ENCODE results near the gene NPPC.

NPPC gene

GRCh38 chr2:231891514-231891905 is 34.7 kb downstream of the NPPC start:
- no CpG with 5 or more reads among the region's 11 CpGs for WGBS (ENCODE audit: extremely low coverage, insufficient coverage, insufficient read length)
- Histone ChIP-seq H2BK120ac (ENCODE audit: insufficient read depth, low read length, poor library complexity) (no peak overlapping the region), H2AK5ac (ENCODE audit: low read length) (no peak overlapping the region), H2BK12ac (ENCODE audit: low read length) (no peak overlapping the region), H4K12ac (ENCODE audit: low read depth, low read length) (no peak overlapping the region), H3K27me3 (ENCODE audit: insufficient read depth, low read length) (no peaks in the 10 kb centered on the region), H2BK5ac (ENCODE audit: low read depth, low read length, poor library complexity) (no peak overlapping the region), H3K9me3 (ENCODE audit: insufficient read depth, low read depth, low read length) (peaks cover 2% of the 10 kb centered on the region), H3K36me3 (ENCODE audit: control insufficient read depth in 1 of 2, insufficient read depth in 2 of 2, low read length in 2 of 2) (no peaks in the 10 kb centered on the region), H2AFZ (ENCODE audit: insufficient read depth, low read length, poor library complexity) (no peak overlapping the region), H3K4me1 (ENCODE audit: control insufficient read depth in 1 of 2, insufficient read depth in 2 of 2, low read length in 2 of 2) (no peaks in the 10 kb centered on the region), H3K14ac (ENCODE audit: low read length) (no peak overlapping the region), H3K79me2 (ENCODE audit: control insufficient read depth, insufficient read depth, low read length, poor library complexity) (no peaks in the 10 kb centered on the region), H3K23ac (ENCODE audit: low read length) (no peak overlapping the region), H3K4ac (ENCODE audit: low read depth, low read length) (no peak overlapping the region), H3K18ac (ENCODE audit: low read length) (no peak overlapping the region), H3K4me3 (ENCODE audit: low read depth, low read length) (no peak overlapping the region), H3K9ac (ENCODE audit: low read length) (peak overlapping the region; percentile 31), H3K27ac (ENCODE audit: low read depth, low read length) (no peak overlapping the region), H3K4me2 (ENCODE audit: low read length) (no peak overlapping the region), H3K79me1 (ENCODE audit: low read length) (no peaks in the 10 kb centered on the region), H4K8ac (ENCODE audit: low read depth, low read length) (no peak overlapping the region), H4K91ac (ENCODE audit: low read depth, low read length) (no peak overlapping the region)
- no peak for DNase-seq

GRCh38 chr2:231890896-231891513 is 35.2 kb downstream of the NPPC start:
- no peak overlapping the region for H2AFZ ChIP-seq (ENCODE audit: insufficient read depth, low read length, poor library complexity)
- no peak overlapping the region for H2BK12ac ChIP-seq (ENCODE audit: low read length)
- no peak for DNase-seq
- H3K14ac ChIP-seq (ENCODE audit: low read length): no peak overlapping the region
- no peak overlapping the region for H4K8ac ChIP-seq (ENCODE audit: low read depth, low read length)
- no peak overlapping the region for H3K4me2 ChIP-seq (ENCODE audit: low read length)
- H2AK5ac ChIP-seq (ENCODE audit: low read length): no peak overlapping the region
- H4K91ac ChIP-seq (ENCODE audit: low read depth, low read length): no peak overlapping the region
- H3K79me2 ChIP-seq (ENCODE audit: control insufficient read depth, insufficient read depth, low read length, poor library complexity): no peaks in the 10 kb centered on the region
- no peak overlapping the region for H3K9ac ChIP-seq (ENCODE audit: low read length)
- H3K4me3 ChIP-seq (ENCODE audit: low read depth, low read length): no peak overlapping the region
- H3K27me3 ChIP-seq (ENCODE audit: insufficient read depth, low read length): no peaks in the 10 kb centered on the region
- H3K23ac ChIP-seq (ENCODE audit: low read length): no peak overlapping the region
- no peak overlapping the region for H3K18ac ChIP-seq (ENCODE audit: low read length)
- H2BK5ac ChIP-seq (ENCODE audit: low read depth, low read length, poor library complexity): no peak overlapping the region
- no peak overlapping the region for H3K27ac ChIP-seq (ENCODE audit: low read depth, low read length)
- H4K12ac ChIP-seq (ENCODE audit: low read depth, low read length): no peak overlapping the region
- H3K79me1 ChIP-seq (ENCODE audit: low read length): no peaks in the 10 kb centered on the region
- no CpG with 5 or more reads among the region's 11 CpGs for WGBS (ENCODE audit: extremely low coverage, insufficient coverage, insufficient read length)
- H2BK120ac ChIP-seq (ENCODE audit: insufficient read depth, low read length, poor library complexity): no peak overlapping the region
- no peaks in the 10 kb centered on the region for H3K4me1 ChIP-seq (ENCODE audit: control insufficient read depth in 1 of 2, insufficient read depth in 2 of 2, low read length in 2 of 2)
- no peaks in the 10 kb centered on the region for H3K36me3 ChIP-seq (ENCODE audit: control insufficient read depth in 1 of 2, insufficient read depth in 2 of 2, low read length in 2 of 2)
- no peak overlapping the region for H3K4ac ChIP-seq (ENCODE audit: low read depth, low read length)
- peaks cover 3% of the 10 kb centered on the region for H3K9me3 ChIP-seq (ENCODE audit: insufficient read depth, low read depth, low read length)

- H2AFZ ChIP-seq (ENCODE audit: insufficient read depth, low read length, poor library complexity): no peak overlapping the region
- no peak overlapping the region for H3K4me3 ChIP-seq (ENCODE audit: low read depth, low read length)
- H3K9me3 ChIP-seq (ENCODE audit: insufficient read depth, low read depth, low read length): peaks cover 1% of the 10 kb centered on the region
- no peaks in the 10 kb centered on the region for H3K4me1 ChIP-seq (ENCODE audit: control insufficient read depth in 1 of 2, insufficient read depth in 2 of 2, low read length in 2 of 2)
- DNase-seq: no peak
- H2BK5ac ChIP-seq (ENCODE audit: low read depth, low read length, poor library complexity): no peak overlapping the region
- no peaks in the 10 kb centered on the region for H3K79me2 ChIP-seq (ENCODE audit: control insufficient read depth, insufficient read depth, low read length, poor library complexity)
- H4K12ac ChIP-seq (ENCODE audit: low read depth, low read length): no peak overlapping the region
- no peak overlapping the region for H2BK120ac ChIP-seq (ENCODE audit: insufficient read depth, low read length, poor library complexity)
- no peaks in the 10 kb centered on the region for H3K27me3 ChIP-seq (ENCODE audit: insufficient read depth, low read length)
- H3K4ac ChIP-seq (ENCODE audit: low read depth, low read length): no peak overlapping the region
- H2BK12ac ChIP-seq (ENCODE audit: low read length): no peak overlapping the region
- H4K8ac ChIP-seq (ENCODE audit: low read depth, low read length): no peak overlapping the region
- H3K23ac ChIP-seq (ENCODE audit: low read length): no peak overlapping the region
- WGBS (ENCODE audit: extremely low coverage, insufficient coverage, insufficient read length): no CpG with 5 or more reads among the region's 6 CpGs
- H3K36me3 ChIP-seq (ENCODE audit: control insufficient read depth in 1 of 2, insufficient read depth in 2 of 2, low read length in 2 of 2): no peaks in the 10 kb centered on the region
- H3K27ac ChIP-seq (ENCODE audit: low read depth, low read length): no peak overlapping the region
- no peak overlapping the region for H4K91ac ChIP-seq (ENCODE audit: low read depth, low read length)
- H3K18ac ChIP-seq (ENCODE audit: low read length): no peak overlapping the region
- no peak overlapping the region for H3K4me2 ChIP-seq (ENCODE audit: low read length)
- H3K79me1 ChIP-seq (ENCODE audit: low read length): no peaks in the 10 kb centered on the region
- no peak overlapping the region for H3K9ac ChIP-seq (ENCODE audit: low read length)
- H3K14ac ChIP-seq (ENCODE audit: low read length): no peak overlapping the region
- H2AK5ac ChIP-seq (ENCODE audit: low read length): no peak overlapping the region
Measured at GRCh38 chr2:231887756-231888155, 38.4 kb downstream of the NPPC start.

- H3K27ac ChIP-seq (ENCODE audit: low read depth, low read length): no peak overlapping the region
- no peak overlapping the region for H2BK5ac ChIP-seq (ENCODE audit: low read depth, low read length, poor library complexity)
- H3K4me3 ChIP-seq (ENCODE audit: low read depth, low read length): no peak overlapping the region
- no peak overlapping the region for H3K14ac ChIP-seq (ENCODE audit: low read length)
- WGBS (ENCODE audit: extremely low coverage, insufficient coverage, insufficient read length): no CpG with 5 or more reads among the region's 3 CpGs
- DNase-seq: no peak
- H3K27me3 ChIP-seq (ENCODE audit: insufficient read depth, low read length): no peaks in the 10 kb centered on the region
- H2AK5ac ChIP-seq (ENCODE audit: low read length): no peak overlapping the region
- H3K18ac ChIP-seq (ENCODE audit: low read length): no peak overlapping the region
- no peak overlapping the region for H2BK12ac ChIP-seq (ENCODE audit: low read length)
- H3K4me2 ChIP-seq (ENCODE audit: low read length): no peak overlapping the region
- H3K4me1 ChIP-seq (ENCODE audit: control insufficient read depth in 1 of 2, insufficient read depth in 2 of 2, low read length in 2 of 2): no peaks in the 10 kb centered on the region
- no peak overlapping the region for H4K91ac ChIP-seq (ENCODE audit: low read depth, low read length)
- H4K12ac ChIP-seq (ENCODE audit: low read depth, low read length): no peak overlapping the region
- H3K79me1 ChIP-seq (ENCODE audit: low read length): no peaks in the 10 kb centered on the region
- no peak overlapping the region for H4K8ac ChIP-seq (ENCODE audit: low read depth, low read length)
- no peak overlapping the region for H3K23ac ChIP-seq (ENCODE audit: low read length)
- no peak overlapping the region for H2BK120ac ChIP-seq (ENCODE audit: insufficient read depth, low read length, poor library complexity)
- H3K4ac ChIP-seq (ENCODE audit: low read depth, low read length): no peak overlapping the region
- H2AFZ ChIP-seq (ENCODE audit: insufficient read depth, low read length, poor library complexity): no peak overlapping the region
- H3K79me2 ChIP-seq (ENCODE audit: control insufficient read depth, insufficient read depth, low read length, poor library complexity): no peaks in the 10 kb centered on the region
- peaks cover 1% of the 10 kb centered on the region for H3K9me3 ChIP-seq (ENCODE audit: insufficient read depth, low read depth, low read length)
- no peak overlapping the region for H3K9ac ChIP-seq (ENCODE audit: low read length)
- no peaks in the 10 kb centered on the region for H3K36me3 ChIP-seq (ENCODE audit: control insufficient read depth in 1 of 2, insufficient read depth in 2 of 2, low read length in 2 of 2)
Measured at GRCh38 chr2:231886071-231886681, 40.0 kb downstream of the NPPC start.

Measured in trophoblast cell (in vitro differentiated cells and primary cell).